RPMI7951 (cell line): ENCODE data around the gene RHEX. TPM values are rescaled to one million over a fixed set of nuclear protein-coding genes. Genes with fewer than 3 reads are reported as not detected.
"Not testable (repeated sequence)": the region's sequence is repeated elsewhere in the genome, so short reads cannot be mapped to it uniquely, and the experiment has no call there.

ENCODE experiments used
- DNase-seq: peaks from one replicate; pipeline ENCODE4 v3.0.0-alpha.2; 2012; ENCODE audit warnings: low read depth
- total RNA-seq: library from RNA; depleted of rRNA; stranded (reverse); fragments of >200 nt; shearing (Covaris generic); gene quantifications from 2 replicates; pipeline ENCODE4 v1.2.3, GENCODE V29; 2014

The RHEX gene
- total RNA-seq, 1 experiment from 2014 or later: not detected

DNA sequence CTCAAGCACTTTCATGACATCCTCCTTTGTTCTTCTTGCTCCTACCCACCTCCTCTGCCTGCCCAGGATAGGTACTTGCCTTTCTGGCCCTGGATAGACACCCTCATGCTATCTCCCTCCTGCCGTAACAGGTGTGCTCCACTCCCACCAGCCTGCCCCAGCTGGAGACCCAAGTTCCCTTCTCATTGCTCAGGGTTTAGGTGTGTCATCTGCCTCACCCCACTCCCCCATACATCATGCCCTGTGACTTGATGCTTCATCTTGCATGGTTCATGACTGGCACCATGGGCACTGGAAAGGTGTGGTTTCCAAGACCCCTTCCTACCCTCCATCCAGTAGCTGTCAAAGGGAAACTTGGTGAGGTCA, 5.9 kb downstream of the RHEX start:
- DNase-seq: no peak

DNA sequence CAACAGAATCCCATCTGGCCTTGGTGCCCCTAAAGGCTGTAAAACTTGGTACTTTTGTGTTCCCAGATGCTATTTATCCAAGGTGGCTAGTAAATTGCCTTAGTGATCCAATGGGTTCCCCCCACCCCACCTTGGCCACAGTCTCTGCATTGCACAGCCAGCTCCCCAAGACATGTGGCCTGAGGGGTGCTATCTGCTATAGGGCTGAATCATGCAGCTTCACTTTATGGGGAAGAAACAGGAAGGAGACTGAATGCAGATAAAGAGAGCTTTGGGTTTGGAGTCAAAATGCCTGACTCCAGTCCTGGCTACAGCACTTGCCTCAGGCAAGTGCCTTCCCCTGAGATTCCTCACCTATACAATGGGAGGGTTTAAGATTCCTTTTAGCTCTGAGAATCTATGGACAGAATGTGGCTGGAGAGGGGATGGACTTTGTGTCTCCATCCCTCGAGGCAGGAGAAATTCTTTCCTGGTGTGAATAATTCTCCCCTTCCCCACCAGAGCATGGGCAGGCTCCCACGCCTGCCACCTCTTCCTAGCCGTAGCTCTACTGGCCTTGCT, 6.5 kb downstream of the RHEX start:
- no peak for DNase-seq

DNA sequence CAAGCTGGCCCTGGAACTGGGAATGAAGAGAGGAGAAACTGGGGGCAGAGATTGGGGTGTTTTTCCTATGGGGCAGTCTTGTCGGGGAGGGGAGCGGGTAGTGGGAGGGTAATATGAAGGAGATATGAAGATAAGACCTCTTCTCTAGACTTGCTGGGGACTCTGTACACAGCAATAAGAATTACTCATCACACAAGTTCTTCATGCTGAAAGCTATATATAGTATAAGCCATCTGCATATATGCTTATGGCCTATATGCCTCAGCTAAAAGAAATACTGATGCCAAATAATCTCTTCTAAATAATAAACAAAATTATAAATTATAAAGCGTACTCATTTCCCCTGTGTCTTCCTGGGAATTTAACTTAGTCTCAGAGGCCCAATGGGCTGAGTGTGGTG, 7.9 kb downstream of the RHEX start:
- no peak for DNase-seq

DNA sequence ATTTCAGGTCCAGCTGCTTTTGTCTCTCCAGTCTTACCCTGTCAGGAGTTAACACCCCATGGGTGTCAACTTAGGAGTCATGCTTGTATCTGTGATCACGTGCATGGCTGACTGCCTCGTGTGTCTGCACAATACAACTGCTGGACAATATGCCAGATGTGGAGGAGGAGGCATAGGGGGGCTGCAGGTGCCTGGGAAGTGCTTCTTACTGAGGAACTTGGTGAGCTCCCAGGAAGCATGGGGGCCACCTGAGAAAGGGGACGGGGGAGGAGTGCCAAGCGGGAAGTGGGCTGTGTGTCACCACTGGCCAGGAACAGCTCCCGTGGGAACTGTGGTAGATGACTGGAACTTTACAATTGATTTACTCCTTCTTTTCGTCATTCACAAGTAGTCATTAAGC, 9.5 kb downstream of the RHEX start:
- no peak for DNase-seq

DNA sequence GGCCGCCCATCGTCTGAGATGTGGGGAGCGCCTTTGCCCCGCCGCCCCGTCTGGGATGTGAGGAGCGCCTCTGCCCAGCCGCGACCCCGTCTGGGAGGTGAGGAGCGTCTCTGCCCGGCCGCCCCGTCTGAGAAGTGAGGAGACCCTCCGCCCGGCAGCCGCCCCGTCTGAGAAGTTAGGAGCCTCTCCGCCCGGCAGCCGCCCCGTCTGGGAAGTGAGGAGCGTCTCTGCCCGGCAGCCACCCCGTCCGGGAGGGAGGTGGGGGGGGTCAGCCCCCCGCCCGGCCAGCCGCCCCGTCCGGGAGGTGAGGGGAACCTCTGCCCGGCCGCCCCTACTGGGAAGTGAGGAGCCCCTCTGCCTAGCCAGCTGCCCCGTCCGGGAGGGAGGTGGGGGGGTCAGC, 11.0 kb downstream of the RHEX start:
- DNase-seq: not testable (repeated sequence)

- not testable (repeated sequence) for DNase-seq
Measured at GRCh38 chr1:206064501-206064900, 11.5 kb downstream of the RHEX start.

GRCh38 chr1:206065547-206066145, 12.7 kb downstream of the RHEX start:
- no peak for DNase-seq

DNA sequence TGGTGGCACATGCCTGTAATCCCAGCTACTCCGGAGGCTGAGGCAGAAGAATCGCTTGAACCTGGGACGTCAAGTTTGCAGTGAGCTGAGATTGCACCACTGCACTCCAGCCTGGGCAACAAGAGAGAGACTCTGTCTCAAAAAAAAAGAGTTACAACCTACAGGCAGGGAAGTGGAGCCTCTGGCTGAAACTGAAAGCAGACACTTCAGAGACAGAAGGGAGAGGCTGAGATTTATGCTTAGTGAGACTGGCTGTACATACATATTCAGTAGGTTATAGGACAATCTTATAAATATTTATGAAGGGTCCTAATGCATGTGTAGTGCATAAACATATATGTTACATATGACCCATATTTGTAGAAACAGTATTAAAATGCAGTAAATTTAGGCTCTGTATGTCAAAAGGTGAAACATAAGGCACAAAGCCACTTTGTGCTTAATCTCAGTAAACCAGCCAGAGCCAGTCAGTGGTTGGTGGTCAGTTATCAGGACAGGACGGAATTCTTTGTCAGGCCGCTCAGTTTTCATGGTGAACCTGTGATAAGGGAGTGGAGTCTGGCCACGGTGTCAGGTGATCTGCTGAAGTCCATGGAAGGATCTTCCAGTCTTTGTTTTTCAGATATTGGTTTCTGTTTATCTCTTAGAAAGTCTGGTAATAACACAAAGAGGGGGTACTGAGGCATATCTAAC, 13.7 kb downstream of the RHEX start:
- no peak for DNase-seq

GRCh38 chr1:206067486-206068227, 14.7 kb downstream of the RHEX start:
- DNase-seq: no peak

DNA sequence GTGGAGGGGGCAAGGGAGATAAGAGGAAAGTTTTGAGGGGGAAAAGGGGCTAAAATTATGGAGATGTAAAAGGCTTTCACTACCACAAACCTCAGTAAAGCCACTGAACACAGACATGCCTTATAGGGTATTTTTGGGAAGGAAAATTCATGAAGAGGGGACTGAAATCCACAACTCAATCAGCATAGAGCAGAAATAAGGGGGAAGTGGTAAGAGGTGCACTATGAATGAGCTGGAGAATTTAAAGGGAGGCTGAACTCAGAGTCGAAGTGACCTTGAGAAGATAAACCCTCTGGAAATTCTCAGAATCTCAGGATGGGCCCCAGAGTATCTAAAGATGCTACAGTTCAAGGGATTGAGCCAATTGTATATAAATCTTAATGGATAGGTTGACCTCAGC, 15.3 kb downstream of the RHEX start:
- no peak for DNase-seq

DNA sequence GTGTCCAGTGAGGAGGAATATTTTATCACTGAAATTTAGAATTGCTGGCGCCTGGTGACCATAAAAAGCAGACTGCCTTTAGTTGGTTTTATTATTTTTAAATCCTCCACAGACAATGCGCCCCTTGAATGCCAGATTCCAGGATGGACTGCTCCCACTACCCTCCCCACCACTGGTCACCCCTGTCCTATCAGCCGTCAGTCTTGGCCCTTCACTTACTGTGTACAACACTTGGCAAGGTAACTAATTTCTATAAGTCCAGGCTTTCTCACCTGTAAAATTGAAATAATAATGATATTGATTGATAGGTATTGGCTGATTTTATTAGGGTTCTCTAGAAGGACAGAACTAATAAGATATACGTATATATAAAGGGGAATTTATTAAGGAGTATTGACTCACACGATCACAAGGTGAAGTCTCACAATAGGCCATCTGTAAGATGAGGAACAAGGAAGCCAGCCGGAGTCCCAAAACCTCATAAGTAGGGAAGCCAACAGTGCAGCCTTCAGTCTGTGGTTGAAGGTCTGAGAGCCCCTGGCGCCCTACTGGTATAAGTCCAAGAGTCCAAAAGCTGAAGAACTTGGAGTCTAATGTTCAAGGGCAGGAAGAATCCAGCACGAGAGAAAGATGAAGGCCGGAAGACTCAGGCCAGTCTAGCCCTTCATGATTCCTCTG, 17.8 kb downstream of the RHEX start:
- DNase-seq: no peak

GRCh38 chr1:206074839-206075238, 21.9 kb downstream of the RHEX start:
- DNase-seq: no peak

GRCh38 chr1:206075786-206076755, 23.1 kb downstream of the RHEX start:
- DNase-seq: no peak

- DNase-seq: no peak
Measured at GRCh38 chr1:206079135-206079534, 26.2 kb downstream of the RHEX start.

DNA sequence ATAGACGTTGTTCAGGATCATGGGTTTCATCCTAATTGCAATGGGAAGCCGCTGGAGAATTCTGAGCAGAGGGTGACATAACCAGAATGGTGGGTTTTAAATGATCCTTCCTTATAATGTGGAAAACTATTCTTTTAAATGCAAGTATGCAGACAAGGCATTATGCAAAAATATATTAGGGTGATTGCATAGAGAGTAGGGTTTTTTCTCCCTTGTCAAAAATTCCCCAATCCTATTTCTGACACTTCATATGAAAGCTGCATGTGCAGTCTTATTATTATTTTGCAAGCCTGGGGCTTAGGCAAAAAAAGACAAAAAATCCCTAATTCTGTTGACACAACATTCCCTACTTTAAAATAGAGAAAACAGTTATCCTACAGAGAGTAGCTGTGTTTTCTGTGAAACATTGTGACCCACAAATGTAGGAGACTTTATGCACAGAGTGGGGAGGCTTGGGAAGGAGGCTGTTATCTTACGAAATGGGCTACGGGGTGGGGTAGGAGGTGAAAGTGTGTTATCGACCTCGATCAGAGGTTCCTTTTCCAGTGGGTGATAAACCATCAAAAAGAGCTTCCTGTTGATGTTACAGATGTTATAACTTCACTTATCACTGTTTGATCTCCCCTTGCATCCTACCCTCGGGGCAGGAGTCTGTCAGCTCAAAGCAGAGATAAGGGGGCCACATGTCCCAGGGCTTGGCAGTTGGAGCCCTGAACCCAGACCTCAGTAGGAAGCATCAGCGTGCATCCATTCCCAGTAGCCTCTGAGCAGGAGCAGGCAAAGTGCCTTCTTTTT, 27.2 kb downstream of the RHEX start:
- peak; percentile 16 for DNase-seq

DNA sequence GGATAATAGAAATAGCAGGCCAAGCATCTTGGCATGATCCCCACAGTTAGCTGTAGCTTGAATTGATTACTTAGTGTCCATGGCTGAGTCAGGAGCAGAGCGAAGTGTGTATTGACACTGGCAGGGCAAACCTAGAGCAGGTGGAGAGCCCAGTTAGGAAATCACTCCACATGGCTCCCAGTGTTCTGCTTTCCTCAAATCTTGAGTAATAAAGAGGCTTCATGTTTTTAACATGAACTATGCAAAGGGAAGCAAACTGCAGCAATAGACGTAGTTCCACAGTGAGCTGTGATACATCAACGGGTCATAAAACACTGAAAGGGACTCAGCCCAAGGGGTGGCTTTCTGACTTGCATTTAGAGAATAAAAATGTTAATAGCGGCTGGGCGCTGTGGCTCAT, 28.9 kb downstream of the RHEX start:
- DNase-seq: no peak

- DNase-seq: no peak
Measured at GRCh38 chr1:206082831-206083695, 30.1 kb downstream of the RHEX start.

- no peak for DNase-seq
Measured at GRCh38 chr1:206083750-206084149, 30.8 kb downstream of the RHEX start.

- no peak for DNase-seq
Measured at GRCh38 chr1:206087091-206087490, 34.1 kb downstream of the RHEX start.
